GM21360 (cell line): ENCODE results near the gene ADARB2.

Experiments
- ATAC-seq: cut with Tn5 transposase; IDR thresholded peaks from one replicate; pipeline ENCODE4 v1.9.1; 2021; ENCODE audit warnings: mild to moderate bottlenecking, moderate library complexity; ENCODE audit not compliant: unreplicated experiment

Gene ADARB2

DNA sequence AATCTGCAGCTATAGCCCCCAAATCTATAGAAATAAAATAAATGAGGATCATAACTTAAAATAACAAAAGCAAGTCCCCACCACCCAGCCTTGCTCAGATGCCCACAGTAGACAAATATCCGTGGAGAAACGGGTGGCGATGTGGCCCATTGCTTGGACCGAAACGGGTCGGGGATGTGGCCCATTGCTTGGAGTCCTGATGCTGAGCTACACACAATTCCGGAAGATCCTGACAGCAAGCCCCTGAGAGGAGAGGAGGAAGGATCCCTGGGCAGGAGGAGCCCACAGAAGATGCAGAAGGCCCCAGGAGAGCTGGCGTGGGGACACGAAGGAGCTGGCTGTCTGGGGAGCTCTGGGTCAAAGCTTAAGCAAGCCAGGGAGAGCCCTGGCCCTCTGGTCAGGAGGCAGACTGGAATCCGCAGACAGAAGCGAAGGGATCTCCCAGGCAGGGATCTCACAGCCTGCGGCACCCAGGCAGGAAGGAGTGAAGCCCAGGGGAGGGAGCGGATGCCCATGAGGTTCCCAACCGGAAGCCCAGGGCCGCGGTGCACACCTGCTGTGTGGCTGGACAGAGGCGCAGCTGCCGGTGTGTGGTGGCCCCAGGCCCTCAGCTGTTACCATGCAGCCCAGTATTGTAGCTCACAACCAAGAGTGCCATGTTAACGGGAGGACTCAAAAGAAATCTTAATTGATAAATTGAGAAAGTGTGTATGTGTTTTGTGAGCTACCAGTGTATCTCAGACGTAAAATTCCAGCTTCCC lies 138.8 kb downstream of the ADARB2 start:
- no peak for ATAC-seq

DNA sequence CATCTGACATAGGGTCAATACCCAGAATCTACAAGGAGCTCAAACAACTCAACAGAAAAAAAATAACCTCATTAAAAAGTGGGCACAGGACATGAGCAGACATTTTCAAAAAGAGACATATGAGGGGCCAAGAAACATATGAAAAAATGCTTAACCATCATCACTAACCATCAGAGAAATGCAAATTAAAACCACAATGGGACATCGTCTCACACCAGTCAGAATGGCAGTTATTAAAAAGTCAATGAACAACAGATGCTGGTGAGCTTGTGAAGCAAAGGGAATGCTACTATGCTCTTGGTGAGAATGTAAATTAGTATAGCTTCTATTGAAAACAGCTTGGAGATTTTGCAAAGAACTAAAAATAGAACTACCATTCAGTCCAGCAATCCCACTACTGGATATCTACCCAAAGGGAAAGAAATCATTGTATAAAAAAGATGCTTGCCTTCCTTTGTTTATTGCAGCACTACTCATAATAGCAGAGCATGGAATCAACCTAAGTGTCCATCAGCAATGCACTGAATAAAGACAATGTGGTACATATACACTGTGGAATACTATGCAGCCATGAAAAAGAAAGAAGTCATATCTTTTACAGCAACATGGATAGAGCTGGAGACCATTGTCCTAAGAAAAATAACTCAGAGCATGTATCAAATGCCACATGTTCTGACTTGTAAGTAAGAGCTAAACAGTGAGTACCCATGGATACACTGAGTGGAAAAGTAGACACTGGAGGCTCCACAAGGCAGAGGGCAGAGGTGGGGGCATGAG lies 139.8 kb downstream of the ADARB2 start:
- no peak for ATAC-seq

DNA sequence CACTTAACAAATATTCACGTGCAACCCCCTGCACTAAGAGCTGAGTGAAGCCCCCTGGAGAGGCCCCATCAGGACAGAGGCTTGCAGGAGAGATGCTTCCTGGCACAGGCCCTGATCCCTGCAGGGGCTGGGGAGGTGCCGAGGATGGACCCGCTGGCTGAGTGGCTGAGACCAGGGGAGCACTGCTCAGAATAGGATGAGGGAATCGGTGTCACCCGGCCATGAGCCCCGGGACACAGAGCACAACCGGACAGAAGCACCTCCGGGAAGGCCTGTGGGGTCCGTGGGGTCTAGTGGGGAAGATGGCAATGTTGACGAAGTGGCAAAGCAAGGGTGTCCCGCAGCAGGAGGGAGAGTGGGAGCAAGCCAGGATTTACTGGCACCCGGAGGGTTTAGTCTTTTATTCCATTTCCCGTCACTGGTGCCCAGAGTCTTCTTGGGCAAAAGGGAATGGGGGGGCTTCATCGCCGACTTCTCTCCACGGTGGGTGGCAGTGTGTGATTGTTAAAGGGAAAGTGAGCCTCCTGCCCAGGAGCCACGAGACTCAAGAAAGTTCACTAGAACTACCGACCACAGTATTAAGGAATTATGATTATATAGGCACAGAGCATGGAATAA lies 140.7 kb downstream of the ADARB2 start:
- no peak for ATAC-seq

DNA sequence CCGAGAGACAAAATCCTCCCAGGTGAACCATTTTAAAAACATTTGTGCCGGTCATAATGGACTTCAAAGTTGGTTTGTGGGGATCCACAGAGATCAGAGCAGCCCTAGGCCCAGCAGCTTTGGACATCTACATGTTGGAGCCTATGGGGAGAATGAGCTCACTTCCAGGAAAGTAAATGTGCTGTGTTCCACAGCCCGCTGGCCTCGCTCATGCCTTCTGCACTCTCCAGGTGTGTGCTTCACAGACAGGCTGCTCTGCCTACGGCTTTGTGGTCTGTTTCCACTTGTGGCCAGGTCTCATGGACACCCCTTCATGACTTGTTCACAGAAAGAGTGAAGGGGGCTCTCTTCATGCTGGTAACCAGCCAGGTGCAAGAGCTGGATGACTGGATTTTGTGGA lies 141.6 kb downstream of the ADARB2 start:
- ATAC-seq, result no peak

DNA sequence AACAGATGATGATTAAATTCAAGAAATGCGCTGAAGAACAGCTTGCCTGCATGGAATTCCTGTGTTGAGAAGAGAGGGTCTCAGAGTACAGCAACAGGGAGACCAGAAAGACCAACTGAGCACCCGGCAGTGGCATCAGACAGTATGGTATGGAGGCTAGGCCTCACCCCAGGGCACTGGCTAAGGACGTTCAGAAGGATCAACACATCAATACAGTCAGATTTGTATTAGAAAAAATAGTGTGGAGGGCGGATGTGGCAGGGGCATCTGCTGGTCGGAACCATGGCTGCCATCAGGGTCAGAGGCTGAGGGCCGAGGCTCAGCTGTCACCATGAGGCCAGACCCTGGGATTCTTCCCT lies 142.1 kb downstream of the ADARB2 start:
- no peak for ATAC-seq

DNA sequence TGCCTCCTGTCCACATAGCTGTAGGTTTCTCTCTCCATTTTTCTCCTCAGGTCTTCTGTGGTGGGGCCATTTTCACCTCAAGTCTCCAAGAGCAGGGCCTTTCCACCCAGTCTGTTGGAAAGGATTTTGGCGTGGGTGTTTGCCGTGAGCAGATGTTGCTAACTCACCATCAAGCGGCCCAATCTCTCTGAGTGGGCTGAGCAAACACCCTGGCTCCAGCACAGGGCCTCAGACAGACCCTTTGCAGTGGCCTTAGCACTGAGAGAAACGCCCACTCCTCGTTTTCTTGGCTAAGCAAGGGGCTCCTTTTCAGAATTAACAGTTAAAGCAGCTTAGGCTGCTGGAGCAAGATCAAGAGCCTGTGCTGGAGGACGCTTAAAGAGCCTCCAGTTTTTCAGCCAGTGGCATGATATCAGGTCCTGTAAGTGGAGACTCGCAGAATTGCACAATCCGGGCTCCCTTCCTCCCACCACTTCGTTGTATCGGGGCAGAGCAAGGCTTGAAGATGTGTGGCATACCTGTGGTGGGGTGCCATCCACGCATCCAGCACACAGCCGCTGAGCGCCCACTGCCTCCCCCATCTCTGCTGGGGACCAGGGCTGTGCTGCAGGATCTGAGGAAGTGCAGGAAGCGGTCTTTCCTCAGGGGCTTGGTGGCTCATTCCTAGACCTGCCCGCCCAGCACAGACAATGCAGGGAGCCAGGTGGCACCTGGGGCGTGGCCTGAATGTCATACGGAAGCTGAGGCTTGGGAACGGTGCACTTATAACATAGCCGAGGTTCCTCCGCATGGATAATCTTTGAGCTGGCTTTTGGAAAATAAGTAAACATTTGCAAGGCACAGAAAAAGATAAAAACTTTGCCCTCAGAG lies 142.7 kb downstream of the ADARB2 start:
- ATAC-seq, result no peak

DNA sequence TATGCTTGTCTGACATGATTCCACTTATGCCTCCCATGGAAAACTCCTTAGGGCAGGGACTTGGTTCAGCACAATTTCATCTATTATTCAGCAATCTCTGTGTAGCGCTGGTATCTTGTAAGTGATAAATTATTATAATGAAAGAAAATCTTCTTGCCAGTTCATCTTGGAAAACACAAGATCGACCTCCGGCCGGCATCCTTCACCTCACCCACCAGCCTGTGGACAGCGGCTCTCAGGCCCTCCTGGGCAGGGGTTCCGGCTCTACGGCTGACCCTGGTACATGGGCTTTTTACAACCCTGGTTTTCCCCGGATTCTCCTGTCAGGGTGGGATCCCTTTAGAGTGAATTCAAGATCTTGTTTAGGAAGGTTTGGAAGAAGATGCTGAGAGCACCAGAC lies 145.6 kb downstream of the ADARB2 start:
- ATAC-seq, result no peak

DNA sequence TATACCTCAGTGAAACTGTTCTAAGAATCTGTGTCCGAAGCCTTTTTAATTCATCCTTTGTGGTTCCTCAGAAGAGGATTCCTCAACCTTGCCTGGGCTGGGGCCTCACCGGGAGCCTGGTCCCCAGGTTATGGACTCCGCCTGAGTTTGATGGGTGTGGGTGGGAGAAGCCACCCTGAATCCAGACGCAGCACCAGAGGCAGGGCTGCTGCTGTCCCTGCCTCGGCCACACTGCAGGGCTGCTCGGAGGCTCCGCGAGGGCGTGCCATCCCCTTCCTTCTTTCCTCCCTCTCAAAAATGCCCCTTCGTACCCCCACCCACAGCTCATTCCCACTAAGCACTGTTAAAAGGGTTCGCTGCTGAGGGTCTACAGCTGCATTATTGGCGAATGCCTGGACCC lies 146.3 kb downstream of the ADARB2 start:
- no peak for ATAC-seq

DNA sequence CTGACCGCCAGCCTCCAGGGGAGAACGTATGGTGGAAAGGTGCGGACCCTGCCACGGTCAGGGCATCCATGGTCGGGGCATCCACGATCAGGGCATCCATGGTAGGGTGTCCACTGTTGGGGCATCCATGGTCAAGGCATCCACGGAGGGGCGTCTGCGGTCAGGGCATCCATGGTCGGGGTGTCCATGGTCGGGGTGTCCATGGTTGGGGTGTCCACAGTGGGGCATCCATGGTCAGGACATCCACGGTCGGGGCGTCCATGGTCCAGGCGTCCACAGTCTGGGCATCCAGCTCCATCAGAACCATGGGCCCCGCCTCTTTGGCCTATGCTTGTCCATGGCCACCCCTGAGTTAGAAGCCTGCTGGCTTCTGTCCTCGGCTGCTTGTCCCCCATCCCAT lies 148.1 kb downstream of the ADARB2 start:
- ATAC-seq, result no peak

DNA sequence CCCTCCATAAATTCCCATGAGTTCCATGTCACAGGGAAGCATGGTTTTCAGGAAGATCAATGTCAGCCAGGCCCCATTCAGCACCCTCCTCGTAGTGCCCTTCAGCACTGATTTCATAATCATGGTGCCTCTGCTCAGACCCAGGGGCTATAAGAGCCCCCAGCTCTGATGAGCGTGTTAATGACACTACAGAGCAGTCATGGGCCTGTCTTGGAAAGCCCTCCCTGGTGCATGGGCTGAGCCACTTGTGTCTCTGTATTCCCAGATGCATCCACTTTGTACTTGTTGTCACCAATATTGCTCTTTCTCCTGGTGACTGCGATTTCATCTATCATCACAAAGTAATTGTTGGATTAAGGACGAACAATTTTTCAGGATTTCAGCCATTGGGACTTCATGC lies 154.6 kb downstream of the ADARB2 start:
- ATAC-seq, result no peak

DNA sequence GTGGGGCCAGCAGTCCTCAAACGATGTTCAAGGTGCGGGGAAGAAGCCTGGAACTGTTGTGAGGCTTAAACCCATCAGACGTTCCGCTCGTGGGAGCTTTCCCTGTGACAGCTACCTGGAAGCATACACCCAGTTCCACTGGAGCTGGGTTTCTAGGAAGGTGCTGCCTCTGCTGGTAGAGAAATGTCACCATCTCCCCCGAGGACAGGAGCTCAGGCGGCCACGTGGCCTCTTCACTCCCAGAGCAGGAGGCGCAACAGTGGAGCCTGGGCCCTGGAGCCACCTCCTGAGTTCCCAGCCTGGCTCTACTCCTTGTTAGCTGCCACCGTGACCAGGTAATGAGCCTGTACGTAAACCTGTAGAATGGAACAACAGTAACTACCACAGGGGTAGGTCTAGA lies 156.1 kb downstream of the ADARB2 start:
- ATAC-seq, result no peak

DNA sequence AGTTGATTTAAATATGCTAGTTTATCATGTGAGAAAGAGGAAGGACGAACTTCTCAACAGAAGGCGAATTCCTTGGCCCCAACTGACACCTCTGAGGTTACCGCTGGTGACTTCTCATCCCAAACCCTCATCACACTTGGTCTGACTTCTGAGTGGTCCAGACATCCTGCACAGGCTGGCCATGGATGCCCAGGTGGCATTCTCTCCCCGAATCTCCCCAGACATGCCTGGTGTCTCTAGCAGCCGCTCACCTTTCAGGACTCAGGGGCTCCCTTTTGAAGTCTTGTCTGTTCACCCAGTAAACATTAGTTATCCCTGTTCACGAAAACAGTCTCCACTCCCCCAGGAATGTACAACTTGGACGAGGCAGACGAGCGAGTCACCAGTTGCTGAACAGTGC lies 157.7 kb downstream of the ADARB2 start:
- no peak for ATAC-seq

DNA sequence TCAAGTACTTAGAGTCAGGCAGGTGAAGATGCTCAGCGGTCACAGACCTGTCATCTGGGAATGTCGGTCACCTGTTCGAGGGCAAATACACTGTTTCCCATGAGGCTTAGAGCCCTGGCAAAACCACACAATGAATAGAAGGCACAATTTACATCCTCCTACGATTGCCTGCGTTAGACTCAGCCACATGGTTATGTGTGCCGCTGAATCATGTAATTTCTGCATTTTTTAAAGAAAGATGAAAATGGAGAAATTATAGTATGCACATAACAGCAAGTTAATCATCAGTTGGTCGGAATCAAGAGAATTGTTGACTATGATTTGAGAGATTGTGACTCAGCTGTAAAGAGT lies 158.2 kb downstream of the ADARB2 start:
- ATAC-seq, result no peak

DNA sequence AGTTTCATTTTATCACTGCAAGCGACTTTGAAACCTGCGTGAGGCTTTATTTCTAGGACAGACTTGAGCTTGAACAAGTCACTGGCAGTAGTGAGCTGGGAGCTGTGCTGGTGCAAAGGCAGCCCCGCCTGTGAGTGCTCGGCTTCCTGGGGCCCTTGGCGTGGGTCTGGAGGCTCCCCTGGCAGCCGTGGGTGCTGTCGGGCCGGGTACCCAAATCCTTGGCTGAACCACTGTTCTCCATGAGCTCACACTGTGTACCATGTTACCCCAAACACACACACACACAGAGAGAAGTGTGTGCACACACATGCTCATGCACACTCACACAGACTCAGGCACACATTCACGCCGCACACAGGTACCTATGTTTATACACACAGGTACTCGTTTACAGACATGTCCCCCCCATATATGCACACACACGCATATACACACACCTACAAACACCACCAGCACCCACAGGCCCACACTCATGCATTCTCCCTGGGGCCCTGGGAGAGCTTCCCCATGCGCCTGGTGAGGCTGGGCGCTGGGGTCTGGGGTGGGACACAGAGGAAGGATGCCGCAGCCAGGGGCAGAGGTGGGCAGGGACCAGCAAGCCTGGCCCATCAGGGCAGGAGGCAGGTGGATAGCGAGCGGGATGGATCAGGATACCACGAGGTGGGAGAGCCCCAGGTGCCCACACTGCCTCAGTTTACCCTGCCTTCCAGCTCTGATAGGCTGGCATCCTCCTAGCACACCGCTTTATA lies 158.8 kb downstream of the ADARB2 start:
- ATAC-seq, result no peak

DNA sequence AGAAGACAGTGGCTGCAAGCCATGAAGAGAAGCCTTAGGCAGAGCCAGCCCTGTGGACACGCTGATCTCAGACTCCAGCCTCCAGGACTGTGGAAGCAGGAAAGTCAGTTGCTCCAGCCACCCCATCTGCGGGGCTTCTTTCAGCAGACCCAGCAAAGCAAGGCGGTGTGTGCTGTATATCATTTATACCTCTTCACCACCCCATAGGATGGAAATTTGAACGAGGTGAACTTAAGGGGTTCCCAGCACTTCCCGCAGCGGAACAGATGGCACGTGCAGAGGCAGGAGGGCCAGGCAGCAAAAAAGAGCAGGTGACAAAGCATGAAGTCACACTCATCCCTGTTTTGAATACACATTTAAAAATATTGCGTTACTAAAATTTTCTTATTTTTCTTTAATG lies 159.4 kb downstream of the ADARB2 start:
- ATAC-seq, result no peak

DNA sequence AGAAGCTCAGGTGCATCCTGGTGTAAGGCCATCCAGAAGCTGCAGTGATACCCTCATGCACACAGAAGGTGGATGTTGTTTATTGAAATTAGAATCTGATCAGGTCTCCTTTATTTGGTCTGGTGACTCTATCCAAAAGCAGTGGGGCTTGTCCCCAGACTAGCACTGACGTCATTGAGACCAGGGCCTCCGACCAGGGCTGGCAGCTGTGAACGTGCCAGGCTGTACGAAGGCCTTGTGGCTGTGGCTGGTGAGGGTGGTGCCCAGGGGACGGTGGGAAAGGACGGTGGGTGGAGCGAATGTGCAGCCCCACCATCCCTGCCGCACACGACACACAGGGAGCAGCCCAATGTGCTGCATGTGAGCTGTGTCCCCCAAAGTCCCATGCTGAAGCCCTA lies 160.0 kb downstream of the ADARB2 start:
- no peak for ATAC-seq

DNA sequence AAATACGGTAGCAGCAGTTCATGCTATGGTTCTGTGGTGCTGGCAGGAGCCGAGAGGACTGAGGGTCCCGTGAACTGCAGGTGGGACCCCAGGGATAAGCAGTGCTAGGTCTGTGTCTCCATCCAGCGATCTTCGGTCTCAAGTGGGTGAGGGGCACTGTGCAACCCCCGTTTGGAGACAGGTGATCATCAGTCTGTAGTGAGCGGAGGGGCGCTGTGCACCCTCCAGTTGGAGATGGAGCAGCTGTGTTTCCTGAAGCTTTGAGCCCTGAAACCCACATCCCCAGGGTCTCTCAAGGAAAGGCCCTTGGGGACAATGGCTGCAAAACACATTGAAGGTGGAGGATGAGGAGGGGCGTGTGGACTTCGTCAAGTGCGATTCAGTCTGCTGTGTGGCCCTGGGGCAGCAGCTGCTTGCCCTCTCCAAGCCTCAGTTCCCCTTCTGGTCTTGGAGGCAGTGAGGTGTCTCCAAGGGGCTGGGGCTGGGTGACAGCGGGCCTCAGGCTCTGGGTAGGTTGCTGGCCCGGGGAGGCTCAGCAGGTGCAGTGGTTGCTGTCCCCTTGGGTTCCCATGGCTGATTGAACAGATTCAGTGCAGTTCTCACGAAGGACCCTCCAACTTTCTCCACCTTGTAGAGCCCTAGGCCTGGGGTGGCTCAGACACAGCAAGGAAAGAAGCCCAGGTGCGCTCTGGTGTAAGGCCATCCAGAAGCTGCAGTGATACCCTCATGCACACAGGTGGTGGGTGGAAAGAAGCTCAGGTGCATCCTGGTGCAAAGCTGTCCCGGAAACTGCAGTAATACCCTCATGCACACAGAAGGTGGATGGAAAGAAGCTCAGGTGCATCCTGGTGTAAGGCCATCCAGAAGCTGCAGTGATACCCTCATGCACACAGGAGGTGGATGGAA lies 160.6 kb downstream of the ADARB2 start:
- no peak for ATAC-seq

DNA sequence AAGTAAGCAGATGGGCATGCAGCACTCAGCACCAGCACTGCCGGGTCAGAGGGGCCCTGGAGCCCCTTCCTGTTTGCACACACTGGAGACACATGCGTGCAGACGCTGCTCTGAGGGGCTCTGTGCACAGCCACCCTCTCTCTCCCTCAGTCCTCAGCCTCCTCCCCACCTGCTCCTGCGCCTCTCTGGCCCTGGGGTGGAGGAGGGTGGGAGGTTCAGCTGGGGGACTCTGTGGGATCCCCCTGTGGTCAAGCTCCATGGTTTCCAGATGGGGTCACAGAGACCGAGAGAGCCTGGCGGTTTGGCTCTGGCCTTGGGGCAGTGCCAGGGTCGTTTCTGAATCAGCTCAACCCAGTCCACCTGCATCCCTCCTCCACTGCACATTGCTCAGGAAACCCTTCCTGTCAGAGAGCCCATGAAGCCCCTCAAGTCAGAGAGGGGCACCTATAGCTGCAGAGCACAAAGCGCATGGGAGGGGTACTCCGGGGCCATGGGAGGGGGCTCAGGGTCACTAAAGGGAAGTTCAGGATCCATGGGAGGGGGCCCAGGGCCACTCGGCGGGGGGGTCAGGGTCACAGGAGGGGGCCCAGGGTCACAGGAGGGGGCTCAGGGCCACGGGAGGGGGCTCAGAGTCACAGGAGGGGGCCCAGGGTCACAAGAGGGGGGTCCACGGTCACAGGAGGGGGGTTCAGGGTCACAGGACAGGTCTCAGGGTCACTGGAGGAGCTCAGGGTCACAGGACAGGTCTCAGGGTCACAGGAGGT lies 161.7 kb downstream of the ADARB2 start:
- ATAC-seq, result no peak

DNA sequence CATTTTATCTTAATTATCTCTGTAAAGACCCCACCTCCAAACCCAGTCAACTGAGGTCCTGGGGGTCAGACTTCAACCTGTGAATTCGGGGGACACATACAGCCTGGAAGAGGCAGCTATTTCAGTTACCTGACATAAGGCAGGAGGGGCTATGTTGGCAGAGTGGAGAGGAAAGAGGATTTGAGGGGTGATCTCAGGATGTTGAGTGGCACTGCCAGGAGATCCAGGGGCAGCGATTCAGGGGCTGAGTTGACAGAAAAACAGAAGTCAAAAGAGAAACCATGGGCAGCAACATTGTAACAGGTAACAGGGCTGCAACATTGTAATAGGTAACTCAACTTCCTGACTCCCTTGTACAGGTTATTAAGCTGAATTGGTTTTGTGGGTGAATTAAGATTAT lies 162.6 kb downstream of the ADARB2 start:
- ATAC-seq, result no peak
